ENCODE results near the gene ACAD9.

GRCh38 chr3:128917291-128917690 lies 37.9 kb downstream of the ACAD9 start:
- TF ChIP-seq EP300 (IDR thresholded peaks at IDR 0.05) (no peak), CTCF (IDR thresholded peaks at IDR 0.05) (no peak)
